HK-2 (cell line): ENCODE measurements around the gene CPLX4.
"Not testable (repeated sequence)": the region's sequence is repeated elsewhere in the genome, so short reads cannot be mapped to it uniquely, and the experiment has no call there.

Source experiments
- DNase-seq: peaks from one replicate; pipeline ENCODE4 v3.0.0-alpha.2; 2018; ENCODE audit not compliant: unreplicated experiment

The CPLX4 gene

GRCh38 chr18:59271606-59272220 lies 46.7 kb downstream of the CPLX4 start:
- DNase-seq = no peak

- no peak for DNase-seq
Measured at GRCh38 chr18:59270689-59271257, 47.7 kb downstream of the CPLX4 start.

- DNase-seq = no peak
Measured at GRCh38 chr18:59269563-59270119, 48.8 kb downstream of the CPLX4 start.

- peak; percentile 47 for DNase-seq
Measured at GRCh38 chr18:59268721-59269562, 49.5 kb downstream of the CPLX4 start.

- DNase-seq = no peak
Measured at GRCh38 chr18:59268127-59268720, 50.2 kb downstream of the CPLX4 start.

GRCh38 chr18:59267503-59268126 lies 50.8 kb downstream of the CPLX4 start:
- no peak for DNase-seq

- no peak for DNase-seq
Measured at GRCh38 chr18:59266886-59267502, 51.5 kb downstream of the CPLX4 start.

- no peak for DNase-seq
Measured at GRCh38 chr18:59266459-59266858, 52.0 kb downstream of the CPLX4 start.

- no peak for DNase-seq
Measured at GRCh38 chr18:59265974-59266369, 52.5 kb downstream of the CPLX4 start.

- DNase-seq = no peak
Measured at GRCh38 chr18:59265246-59265973, 53.0 kb downstream of the CPLX4 start.

GRCh38 chr18:59264651-59265245 lies 53.7 kb downstream of the CPLX4 start:
- no peak for DNase-seq

GRCh38 chr18:59264121-59264571 lies 54.3 kb downstream of the CPLX4 start:
- DNase-seq = no peak

- DNase-seq = no peak
Measured at GRCh38 chr18:59263661-59264060, 54.8 kb downstream of the CPLX4 start.

GRCh38 chr18:59262243-59262642 lies 56.2 kb downstream of the CPLX4 start:
- not testable (repeated sequence) for DNase-seq

GRCh38 chr18:59261842-59262241 lies 56.6 kb downstream of the CPLX4 start:
- DNase-seq = not testable (repeated sequence)

- DNase-seq = not testable (repeated sequence)
Measured at GRCh38 chr18:59255491-59255890, 63.0 kb downstream of the CPLX4 start.

GRCh38 chr18:59249199-59249774 lies 69.2 kb downstream of the CPLX4 start:
- peak; percentile 18 for DNase-seq

- no peak for DNase-seq
Measured at GRCh38 chr18:59246796-59247195, 71.7 kb downstream of the CPLX4 start.
